ENCODE results near the gene CD3E. TPM values are rescaled to one million over a fixed set of nuclear protein-coding genes. Genes with fewer than 3 reads are reported as not detected.
A peak's percentile ranks its signal among the peaks of the same experiment; 100 is the strongest.

The CD3E gene
- polyA plus RNA-seq, 3 donors: 0.27 to 0.52 (median 0.36) TPM

DNA sequence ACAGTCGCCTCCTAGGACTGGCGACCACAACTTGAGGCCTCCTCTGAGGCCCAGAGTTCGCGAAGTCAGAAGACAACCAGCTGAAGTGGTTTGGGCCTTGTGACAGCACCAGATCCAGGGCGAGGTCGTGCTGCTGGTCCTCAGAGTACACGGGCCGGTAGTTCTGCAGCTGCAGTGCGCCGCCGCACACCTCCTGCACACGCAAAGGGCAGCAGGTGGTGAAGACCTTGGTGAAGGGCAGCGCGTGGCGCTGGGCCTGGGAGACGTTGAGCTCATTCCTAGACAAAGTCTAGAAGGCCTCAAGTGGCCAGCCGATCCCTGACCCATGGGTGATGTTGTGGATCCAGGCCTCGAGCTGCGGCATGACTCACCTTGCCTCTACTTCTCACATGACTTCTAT lies 18.2 kb downstream of the CD3E start:
- DNase-seq: no peak

GRCh38 chr11:118325283-118325682 lies 20.8 kb downstream of the CD3E start:
- DNase-seq: no peak

DNA sequence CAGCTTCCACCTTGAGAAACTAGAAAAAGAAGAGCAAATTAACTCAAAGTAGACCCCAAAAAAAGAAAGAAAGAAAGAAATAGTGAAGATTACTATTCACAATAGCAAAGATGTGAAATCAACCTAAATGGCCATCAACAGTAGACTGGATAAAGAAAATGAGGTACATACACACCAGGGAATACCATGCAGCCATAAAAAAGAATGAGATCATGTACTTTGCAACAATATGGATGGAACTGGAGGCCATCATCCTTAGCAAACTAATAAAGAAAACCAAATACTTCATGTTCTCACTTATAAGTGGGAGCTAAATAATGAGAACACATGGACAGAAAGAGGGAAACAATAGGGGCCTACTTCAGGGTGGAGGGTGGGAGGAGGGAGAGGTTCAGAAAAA lies 24.2 kb downstream of the CD3E start:
- no peak for DNase-seq

GRCh38 chr11:118334745-118335144 lies 30.2 kb downstream of the CD3E start:
- no peak for DNase-seq

- DNase-seq: no peak
Observed at GRCh38 chr11:118338637-118339061, 34.1 kb downstream of the CD3E start.

DNA sequence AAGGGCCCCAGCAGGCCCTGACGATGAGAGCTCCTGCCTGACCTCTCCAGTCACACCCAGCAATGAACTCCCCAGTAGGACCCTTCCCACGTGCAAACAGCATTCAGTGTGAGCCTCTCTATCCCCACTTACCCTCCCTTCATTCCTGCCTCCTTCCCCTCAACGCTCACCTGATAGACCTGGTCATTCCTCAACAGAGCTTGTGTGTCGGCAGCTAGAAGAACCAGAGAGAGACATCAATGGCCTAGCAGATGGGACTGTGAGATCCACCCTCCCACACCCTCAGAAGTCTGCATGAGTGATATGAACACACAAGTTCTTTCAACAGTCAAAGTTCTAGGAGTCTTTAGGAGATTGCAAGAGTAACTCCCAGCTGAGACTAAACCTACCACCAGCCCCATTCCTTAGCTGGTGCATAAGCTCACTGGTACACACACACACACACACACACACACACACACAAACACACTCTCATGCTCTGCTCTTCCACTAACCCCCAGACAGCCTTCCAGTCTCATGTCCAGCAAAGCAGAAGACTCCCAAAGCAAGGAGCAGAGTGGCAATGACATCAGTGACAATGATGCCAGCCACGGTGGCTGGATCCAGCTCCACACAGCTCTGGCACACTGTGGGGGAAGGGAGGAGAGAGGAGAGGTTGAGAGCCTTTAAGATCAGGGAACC lies 34.9 kb downstream of the CD3E start:
- DNase-seq: no peak

- no peak for DNase-seq
Observed at GRCh38 chr11:118340449-118340848, 35.9 kb downstream of the CD3E start.

GRCh38 chr11:118341261-118341660 lies 36.7 kb downstream of the CD3E start:
- DNase-seq: no peak

GRCh38 chr11:118341815-118342489 lies 37.4 kb downstream of the CD3E start:
- DNase-seq: no peak

GRCh38 chr11:118342503-118343161 lies 38.1 kb downstream of the CD3E start, which contains the start of gene CD3D:
TSS of gene CD3D (minus strand) at chr11:118342705. CDS start at chr11:118342607, 98 bp downstream.
- DNase-seq: no peak

GRCh38 chr11:118343248-118343647 lies 38.7 kb downstream of the CD3E start:
- no peak for DNase-seq

GRCh38 chr11:118343981-118344515 lies 39.5 kb downstream of the CD3E start, which contains the start of gene CD3G:
TSS of gene CD3G (plus strand) at chr11:118344344. CDS start at chr11:118344424, 80 bp downstream.
- DNase-seq: no peak

DNA sequence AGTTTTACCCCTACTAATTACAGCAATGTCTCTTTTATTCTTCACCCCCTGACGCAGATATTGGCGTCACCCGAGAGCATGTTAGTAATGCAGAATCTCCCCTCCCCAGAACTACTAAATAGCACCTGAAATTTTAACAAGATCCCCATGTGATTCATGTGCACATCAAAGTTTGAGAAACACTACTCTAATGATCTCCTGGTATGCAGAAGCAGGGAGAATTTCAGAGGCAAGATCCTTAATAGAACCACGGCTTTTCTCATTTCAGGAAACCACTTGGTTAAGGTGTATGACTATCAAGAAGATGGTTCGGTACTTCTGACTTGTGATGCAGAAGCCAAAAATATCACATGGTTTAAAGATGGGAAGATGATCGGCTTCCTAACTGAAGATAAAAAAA lies 44.9 kb downstream of the CD3E start:
- DNase-seq: no peak

- DNase-seq: peak; percentile 8
Observed at GRCh38 chr11:118353084-118353710, 48.7 kb downstream of the CD3E start.

- DNase-seq: no peak
Observed at GRCh38 chr11:118358071-118358470, 53.5 kb downstream of the CD3E start.

- peak; percentile 94 for DNase-seq
Observed at GRCh38 chr11:118359295-118359958, 54.9 kb downstream of the CD3E start, which contains the start of gene UBE4A. TSS of gene UBE4A (plus strand) at chr11:118359600. CDS start at chr11:118365081, 5,481 bp downstream.

GRCh38 chr11:118364956-118365615 lies 60.6 kb downstream of the CD3E start:
- DNase-seq: no peak
